HEK293 (cell line): ENCODE measurements around the gene ELL.

Experiments
- ATF2 ChIP-seq: fragments of 450-650 bp; formaldehyde crosslinking; IDR thresholded peaks from 2 replicates; pipeline ENCODE4 v1.5.1; 2016; ENCODE audit warnings: missing biosample characterization, missing genetic modification characterization, low read depth
- GLIS2 ChIP-seq: fragments of 450-650 bp; formaldehyde crosslinking; IDR thresholded peaks from 2 replicates; pipeline ENCODE4 v1.5.1; 2016; ENCODE audit warnings: missing biosample characterization, missing genetic modification characterization
- HIC1 ChIP-seq: fragments of 450-650 bp; formaldehyde crosslinking; IDR thresholded peaks from 2 replicates; pipeline ENCODE4 v1.5.1; 2016; ENCODE audit warnings: missing biosample characterization, missing genetic modification characterization
- HOXD13 ChIP-seq: sonication (generic); formaldehyde crosslinking; IDR thresholded peaks from 2 replicates; pipeline ENCODE4 v1.8.0; 2022; ENCODE audit warnings: missing genetic modification reagents, borderline replicate concordance
- PATZ1 ChIP-seq: fragments of 450-650 bp; formaldehyde crosslinking; IDR thresholded peaks from 2 replicates; pipeline ENCODE4 v1.5.1; 2016; ENCODE audit warnings: missing biosample characterization, missing genetic modification characterization
- SALL2 ChIP-seq: fragments of 450-650 bp; formaldehyde crosslinking; IDR thresholded peaks from 2 replicates; pipeline ENCODE4 v1.5.0; 2017; ENCODE audit warnings: missing biosample characterization, mild to moderate bottlenecking, missing genetic modification characterization, borderline replicate concordance
- TCF7L2 ChIP-seq: IDR thresholded peaks from 2 replicates; pipeline ENCODE4 v1.6.1; 2011; ENCODE audit warnings: low read depth, mild to moderate bottlenecking, inconsistent platforms, low read length, moderate library complexity, borderline replicate concordance
- ZNF132 ChIP-seq: fragments of 450-650 bp; formaldehyde crosslinking; IDR thresholded peaks from 2 replicates; pipeline ENCODE4 v1.5.1; 2017; ENCODE audit warnings: missing biosample characterization, missing genetic modification characterization, borderline replicate concordance
- ZNF133 ChIP-seq: fragments of 450-650 bp; formaldehyde crosslinking; IDR thresholded peaks from 2 replicates; pipeline ENCODE4 v1.5.1; 2016; ENCODE audit warnings: missing biosample characterization, missing genetic modification characterization
- ZNF26 ChIP-seq: fragments of 450-650 bp; formaldehyde crosslinking; IDR thresholded peaks from 2 replicates; pipeline ENCODE4 v1.5.1; 2016; ENCODE audit warnings: missing biosample characterization, missing genetic modification characterization
- ZNF274 ChIP-seq, 2 experiments: fragments of 200-500 bp in 1 of 2; fragments of 450-650 bp in 1 of 2; sonication (Bioruptor generic) in 1 of 2; formaldehyde crosslinking in 1 of 2; IDR thresholded peaks; 2 replicates each; pipeline versions ENCODE4 v1.5.1 to v1.6.1; 2014 to 2016; ENCODE audit warnings: borderline replicate concordance in 1 of 2, inconsistent platforms in 1 of 2, low read length in 1 of 2, missing biosample characterization in 1 of 2, missing genetic modification characterization in 1 of 2
- ZNF311 ChIP-seq: fragments of 450-650 bp; formaldehyde crosslinking; IDR thresholded peaks from 2 replicates; pipeline ENCODE4 v1.5.1; 2017; ENCODE audit warnings: missing biosample characterization, missing genetic modification characterization, borderline replicate concordance
- ZNF341 ChIP-seq: fragments of 450-650 bp; formaldehyde crosslinking; IDR thresholded peaks from 2 replicates; pipeline ENCODE4; 2016; ENCODE audit warnings: low read depth, missing biosample characterization, missing genetic modification characterization
- ZNF426 ChIP-seq: fragments of 450-650 bp; formaldehyde crosslinking; IDR thresholded peaks from 2 replicates; pipeline ENCODE4 v1.5.1; 2017; ENCODE audit warnings: missing biosample characterization, missing genetic modification characterization, mild to moderate bottlenecking, inconsistent platforms, moderate library complexity
- ZNF48 ChIP-seq: fragments of 450-650 bp; formaldehyde crosslinking; IDR thresholded peaks from 2 replicates; pipeline ENCODE4 v1.5.1; 2016; ENCODE audit warnings: missing biosample characterization, missing genetic modification characterization
- ZNF514 ChIP-seq: fragments of 450-650 bp; formaldehyde crosslinking; IDR thresholded peaks from 2 replicates; pipeline ENCODE4 v1.5.1; 2016; ENCODE audit warnings: missing biosample characterization, missing genetic modification characterization
- ZNF558 ChIP-seq: fragments of 450-650 bp; formaldehyde crosslinking; IDR thresholded peaks from 2 replicates; pipeline ENCODE4 v1.5.1; 2016; ENCODE audit warnings: missing biosample characterization, missing genetic modification characterization
- ZNF600 ChIP-seq: fragments of 450-650 bp; formaldehyde crosslinking; IDR thresholded peaks from 2 replicates; pipeline ENCODE4 v1.5.1; 2016; ENCODE audit warnings: missing biosample characterization, missing genetic modification characterization
- ZNF670 ChIP-seq: fragments of 450-650 bp; formaldehyde crosslinking; IDR thresholded peaks from 2 replicates; pipeline ENCODE4 v1.5.1; 2016; ENCODE audit warnings: missing biosample characterization, missing genetic modification characterization, low read depth
- ZNF677 ChIP-seq: fragments of 450-650 bp; IDR thresholded peaks from 2 replicates; pipeline ENCODE4 v1.5.0; 2018; ENCODE audit warnings: missing biosample characterization, mild to moderate bottlenecking, missing genetic modification characterization, moderate library complexity
- ZNF707 ChIP-seq: fragments of 450-650 bp; formaldehyde crosslinking; IDR thresholded peaks from 2 replicates; pipeline ENCODE4 v1.5.1; 2016; ENCODE audit warnings: missing biosample characterization, missing genetic modification characterization
- ZNF776 ChIP-seq: fragments of 450-650 bp; formaldehyde crosslinking; IDR thresholded peaks from 2 replicates; pipeline ENCODE4 v1.5.0; 2017; ENCODE audit warnings: missing biosample characterization, missing genetic modification characterization, borderline replicate concordance
- ZSCAN16 ChIP-seq: fragments of 450-650 bp; formaldehyde crosslinking; IDR thresholded peaks from 2 replicates; pipeline ENCODE4 v1.5.1; 2016; ENCODE audit warnings: missing biosample characterization, missing genetic modification characterization
- ZSCAN23 ChIP-seq: fragments of 450-650 bp; formaldehyde crosslinking; IDR thresholded peaks from 2 replicates; pipeline ENCODE4 v1.5.1; 2016; ENCODE audit warnings: missing biosample characterization, missing genetic modification characterization

The ELL gene

GRCh38 chr19:18436671-18437490 lies 85.0 kb downstream of the ELL start (continued):
- TF ChIP-seq PATZ1 (tag by site-specific recombination) (peak; percentile 92), ZNF341 (tag by site-specific recombination) (no peak), ZNF600 (tag by site-specific recombination) (no peak), ZNF132 (tag by site-specific recombination) (no peak), HIC1 (peak; percentile 85), ZNF48 (tag by site-specific recombination) (no peak), ZNF274 (IDR thresholded peaks at IDR 0.05; ENCODE audit: low read length) (no peak), ZNF274 (tag by site-specific recombination; IDR thresholded peaks at IDR 0.05; ENCODE audit: borderline replicate concordance) (no peak), SALL2 (tag by site-specific recombination) (no peak), ZNF776 (tag by site-specific recombination) (no peak), ZNF677 (tag by site-specific recombination) (no peak), ZNF133 (no peak), ZNF26 (no peak), ZNF426 (tag by site-specific recombination) (no peak), ZNF707 (tag by site-specific recombination) (no peak), ZNF311 (tag by site-specific recombination) (no peak), ZNF558 (no peak), ZSCAN16 (tag by site-specific recombination) (no peak), ZNF514 (no peak), ZNF670 (no peak), ZSCAN23 (tag by site-specific recombination) (0 out of 2 replicates have a peak, but pooled peaks have one; percentile 29), ATF2 (tag by site-specific recombination) (no peak), GLIS2 (tag by site-specific recombination) (peak; percentile 93), TCF7L2 (no peak), HOXD13 (CRISPR knock-in tag) (no peak)
